Esophagus muscularis mucosa (tissue), 4 donors: ENCODE results near the gene PIK3R4.

Experiments used
- CTCF ChIP-seq, 3 experiments: fragments of 200-600 bp in 2 of 3; fragments of 450-650 bp in 1 of 3; sonication (generic) in 2 of 3; IDR thresholded peaks; one replicate each; pipeline ENCODE4 v1.5.1; 2017 to 2019; ENCODE audit warnings: antibody characterized with exemption in 3 of 3, mild to moderate bottlenecking in 2 of 3, moderate library complexity in 1 of 3
- EP300 ChIP-seq: sonication (generic); formaldehyde crosslinking; IDR thresholded peaks from one replicate; pipeline ENCODE4 v1.6.1; 2017; ENCODE audit warnings: antibody characterized with exemption
- POLR2A ChIP-seq: fragments of 450-650 bp; IDR thresholded peaks from one replicate; pipeline ENCODE4 v1.6.1; 2017; ENCODE audit warnings: antibody characterized with exemption, moderate library complexity, mild to moderate bottlenecking, low read depth

- no peak for TF ChIP-seq CTCF (IDR thresholded peaks at IDR 0.05)
- no peak for TF ChIP-seq POLR2A
- TF ChIP-seq EP300, result no peak
These were observed 15.2 kb upstream of the PIK3R4 start for GRCh38 chr3:130761730-130762311.
